Stimulated activated CD8-positive, alpha-beta memory T cell treated with anti-CD3 and anti-CD28 coated beads, Interleukin-12 subunit alpha, Interleukin-12 subunit beta, amount 100 ng/mL, for 1 hour (primary cell): ENCODE data around the gene HCRTR1.

ENCODE experiments used
- DNase-seq: peaks from one replicate; pipeline ENCODE4 v3.0.0-alpha.2; 2020; ENCODE audit warnings: low read depth

Gene HCRTR1

GRCh38 chr1:31617218-31617915 lies at the start of gene HCRTR1:
HCRTR1 (plus strand) TSS chr1:31617689; CDS start chr1:31619193, 1,504 bp downstream.
- DNase-seq, result no peak

- no peak for DNase-seq
Measured at GRCh38 chr1:31567956-31568570, 49.4 kb upstream of the HCRTR1 start.

- DNase-seq, result no peak
Measured at GRCh38 chr1:31568895-31569595, 48.4 kb upstream of the HCRTR1 start.

- DNase-seq, result no peak
Measured at GRCh38 chr1:31569596-31570173, 47.8 kb upstream of the HCRTR1 start.

- no peak for DNase-seq
Measured at GRCh38 chr1:31570228-31570627, 47.3 kb upstream of the HCRTR1 start.

- DNase-seq, result no peak
Measured at GRCh38 chr1:31570906-31571305, 46.6 kb upstream of the HCRTR1 start.

- no peak for DNase-seq
Measured at GRCh38 chr1:31571340-31572295, 45.9 kb upstream of the HCRTR1 start.

- no peak for DNase-seq
Measured at GRCh38 chr1:31572323-31573104, 45.0 kb upstream of the HCRTR1 start.

GRCh38 chr1:31573261-31573660 lies 44.2 kb upstream of the HCRTR1 start:
- DNase-seq, result no peak

GRCh38 chr1:31574749-31575368 lies 42.6 kb upstream of the HCRTR1 start:
- no peak for DNase-seq

GRCh38 chr1:31575369-31576140 lies 41.9 kb upstream of the HCRTR1 start:
- DNase-seq, result no peak

GRCh38 chr1:31576201-31576669 lies 41.3 kb upstream of the HCRTR1 start, which contains the start of gene TINAGL1:
TINAGL1 (plus strand) TSS chr1:31576515; CDS start chr1:31577149, 634 bp downstream.
- no peak for DNase-seq

GRCh38 chr1:31576743-31577455 lies 40.6 kb upstream of the HCRTR1 start:
- DNase-seq, result no peak

GRCh38 chr1:31577515-31578192 lies 39.8 kb upstream of the HCRTR1 start:
- no peak for DNase-seq

- DNase-seq, result no peak
Measured at GRCh38 chr1:31579374-31579773, 38.1 kb upstream of the HCRTR1 start.

GRCh38 chr1:31580513-31580870 lies 37.0 kb upstream of the HCRTR1 start:
- DNase-seq, result no peak

GRCh38 chr1:31580891-31581603 lies 36.4 kb upstream of the HCRTR1 start:
- DNase-seq, result no peak
